ENCODE data around the gene FMO1.
"Not testable (repeated sequence)": the region's sequence is repeated elsewhere in the genome, so short reads cannot be mapped to it uniquely, and the experiment has no call there.

The FMO1 gene

GRCh38 chr1:171280599-171280998 lies 32.3 kb downstream of the FMO1 start:
- DNase-seq (ENCODE audit: low spot score) = no peak

- no peak for DNase-seq (ENCODE audit: low spot score)
Observed at GRCh38 chr1:171286032-171286705, 37.9 kb downstream of the FMO1 start.

- DNase-seq (ENCODE audit: low spot score) = no peak
Observed at GRCh38 chr1:171290621-171291020, 42.3 kb downstream of the FMO1 start.

GRCh38 chr1:171292799-171293198 lies 44.5 kb downstream of the FMO1 start:
- DNase-seq (ENCODE audit: low spot score) = no peak

- DNase-seq (ENCODE audit: low spot score) = not testable (repeated sequence)
Observed at GRCh38 chr1:171295383-171295782, 47.1 kb downstream of the FMO1 start.

- DNase-seq (ENCODE audit: low spot score) = no peak
Observed at GRCh38 chr1:171295821-171296220, 47.5 kb downstream of the FMO1 start.

- DNase-seq (ENCODE audit: low spot score) = peak; percentile 65
Observed at GRCh38 chr1:171296897-171297296, 48.6 kb downstream of the FMO1 start.

- no peak for DNase-seq (ENCODE audit: low spot score)
Observed at GRCh38 chr1:171298696-171299095, 50.4 kb downstream of the FMO1 start.

- DNase-seq (ENCODE audit: low spot score) = no peak
Observed at GRCh38 chr1:171299342-171299741, 51.0 kb downstream of the FMO1 start.

- no peak for DNase-seq (ENCODE audit: low spot score)
Observed at GRCh38 chr1:171300401-171300800, 52.1 kb downstream of the FMO1 start.

- DNase-seq (ENCODE audit: low spot score) = no peak
Observed at GRCh38 chr1:171310661-171311087, 62.4 kb downstream of the FMO1 start.

GRCh38 chr1:171311771-171312558 lies 63.7 kb downstream of the FMO1 start:
- no peak for DNase-seq (ENCODE audit: low spot score)

GRCh38 chr1:171313319-171313834 lies 65.1 kb downstream of the FMO1 start:
- no peak for DNase-seq (ENCODE audit: low spot score)

GRCh38 chr1:171313835-171314320 lies 65.6 kb downstream of the FMO1 start, which contains the start of gene FMO4:
FMO4 (plus strand) TSS chr1:171314183; CDS start chr1:171319826, 5,643 bp downstream.
- DNase-seq (ENCODE audit: low spot score) = peak; percentile 100

- no peak for DNase-seq (ENCODE audit: low spot score)
Observed at GRCh38 chr1:171329251-171329650, 81.0 kb downstream of the FMO1 start.

- no peak for DNase-seq (ENCODE audit: low spot score)
Observed at GRCh38 chr1:171334024-171334640, 85.8 kb downstream of the FMO1 start.

All from NAMALWA (cell line).